NT2/D1 (cell line): Measurements from ENCODE around the gene DOLPP1.

ENCODE experiments used
- SUZ12 ChIP-seq: IDR thresholded peaks from 2 replicates; pipeline ENCODE4 v1.6.1; 2011; ENCODE audit not compliant: insufficient read length, insufficient read depth; ENCODE audit errors: extremely low read depth
- YY1 ChIP-seq: IDR thresholded peaks from 2 replicates; pipeline ENCODE4 v1.6.1; 2011; ENCODE audit not compliant: insufficient read length, insufficient read depth
- ZNF274 ChIP-seq: IDR thresholded peaks from 2 replicates; pipeline ENCODE4 v1.6.1; 2011; ENCODE audit warnings: mild to moderate bottlenecking, low read depth, low read length

- TF ChIP-seq YY1 (no peak), SUZ12 (no peak), ZNF274 (no peak)
Measured at GRCh38 chr9:129118799-129119198, 37.9 kb downstream of the DOLPP1 start.
